K562 (cell line): Measurements from ENCODE around the gene CRYBB1. TPM values are rescaled to one million over a fixed set of nuclear protein-coding genes. Genes with fewer than 3 reads are reported as not detected.

Source experiments
- ADNP ChIP-seq: fragments of 200-800 bp; sonication (Bioruptor generic); IDR thresholded peaks from 2 replicates; pipeline ENCODE4 v1.6.1; 2016; ENCODE audit warnings: missing genetic modification characterization, missing compliant biosample characterization
- ASH1L ChIP-seq: fragments of 450-650 bp; IDR thresholded peaks from 2 replicates; pipeline ENCODE4 v1.6.1; 2018; ENCODE audit warnings: borderline replicate concordance, mild to moderate bottlenecking, low read depth; ENCODE audit not compliant: partially characterized antibody
- ETV5 ChIP-seq: sonication (generic); formaldehyde crosslinking; IDR thresholded peaks from 2 replicates; pipeline ENCODE4 v1.4.0; 2020; ENCODE audit warnings: low read depth, mild to moderate bottlenecking, missing genetic modification reagents
- FOXA1 ChIP-seq: fragments of 450-650 bp; IDR thresholded peaks from 2 replicates; pipeline ENCODE4 v1.6.1; 2016; ENCODE audit warnings: mild to moderate bottlenecking, borderline replicate concordance
- MAFF ChIP-seq: IDR thresholded peaks from 2 replicates; pipeline ENCODE4 v1.6.1; 2012; ENCODE audit warnings: low read length, improper control_type of control experiment
- MAFK ChIP-seq: IDR thresholded peaks from 2 replicates; pipeline ENCODE4 v1.6.1; 2011; ENCODE audit warnings: low read length, improper control_type of control experiment
- MECOM ChIP-seq: fragments of 250-450 bp; sonication (Bioruptor Pico); IDR thresholded peaks from 2 replicates; pipeline ENCODE4 v1.8.0; 2022; ENCODE audit warnings: inconsistent platforms
- NCOA1 ChIP-seq: fragments of 450-650 bp; IDR thresholded peaks from 2 replicates; pipeline ENCODE4 v1.6.1; 2016; ENCODE audit warnings: low read depth
- NFE2 ChIP-seq: IDR thresholded peaks from 2 replicates; pipeline ENCODE4 v1.6.1; 2014; ENCODE audit warnings: antibody characterized with exemption, low read depth
- NFE2L1 ChIP-seq: fragments of 450-650 bp; IDR thresholded peaks from 2 replicates; pipeline ENCODE4 v1.6.1; 2016; ENCODE audit warnings: missing genetic modification characterization, low read depth, mild to moderate bottlenecking, missing compliant biosample characterization, moderate library complexity, borderline replicate concordance
- NFIC ChIP-seq: fragments of 450-650 bp; IDR thresholded peaks from 2 replicates; pipeline ENCODE4 v1.6.1; 2017; ENCODE audit warnings: mild to moderate bottlenecking, inconsistent platforms
- RAD51 ChIP-seq: fragments of 450-650 bp; IDR thresholded peaks from 2 replicates; pipeline ENCODE4 v1.7.1; 2016; ENCODE audit warnings: low read depth, mild to moderate bottlenecking, borderline replicate concordance
- SIN3B ChIP-seq: fragments of 450-650 bp; IDR thresholded peaks from 2 replicates; pipeline ENCODE4 v1.6.1; 2017; ENCODE audit warnings: low read depth, mild to moderate bottlenecking, moderate library complexity
- SMARCA4 ChIP-seq: fragments of 450-650 bp; IDR thresholded peaks from 2 replicates; pipeline ENCODE4 v1.6.1; 2016
- TBL1XR1 ChIP-seq, 2 experiments: IDR thresholded peaks; 2 replicates each; pipeline ENCODE4 v1.6.1; 2012; ENCODE audit warnings: improper control_type of control experiment in 2 of 2, low read length in 2 of 2, mild to moderate bottlenecking in 1 of 2
- ZNF253 ChIP-seq: fragments of 250-450 bp; sonication (Bioruptor Pico); conservative IDR thresholded peaks from 2 replicates; pipeline ENCODE4 v1.6.1; 2021; ENCODE audit warnings: mild to moderate bottlenecking
- ZNF263 ChIP-seq: sonication (generic); formaldehyde crosslinking; IDR thresholded peaks from 2 replicates; pipeline ENCODE4 v1.8.0; 2022; ENCODE audit warnings: mild to moderate bottlenecking, missing genetic modification reagents, borderline replicate concordance
- ZNF444 ChIP-seq: fragments of 250-450 bp; sonication (Bioruptor Pico); IDR thresholded peaks from 2 replicates; pipeline ENCODE4 v1.4.0; 2020; ENCODE audit warnings: mild to moderate bottlenecking, moderate library complexity
- polyA plus RNA-seq, 8 experiments: library from polyadenylated mRNA; depleted of rRNA in 4 of 8; stranded (reverse) in 5 of 8; unstranded in 3 of 8; fragments of >200 nt; fragmentation: Nextera tagmentation in 2 of 8; fragmentation: Illumina TruSeq in 1 of 8; extraction: Ambion mirVana in 2 of 8; extraction: Trizol in 1 of 8; gene quantifications; 2 replicates each; pipeline versions ENCODE4 v1.2.1 to v1.2.3, GENCODE V29; 2011 to 2014; ENCODE audit warnings: inconsistent platforms in 1 of 8, missing spikeins in 1 of 8
- total RNA-seq, 7 experiments: library from RNA; depleted of rRNA in 6 of 7; stranded (reverse); fragments of >200 nt in 6 of 7; fragmentation: Illumina TruSeq in 2 of 7; extraction: Trizol in 2 of 7; gene quantifications; 2 replicates each; pipeline versions ENCODE4 v1.2.1 to v1.2.3, GENCODE V29; 2011 to 2021; ENCODE audit warnings: low replicate concordance in 1 of 7
- TF ChIP-seq, protein P1 (sequence below): fragments of 450-650 bp; IDR thresholded peaks from 2 replicates; pipeline ENCODE4 v1.6.1; 2016; ENCODE audit warnings: mild to moderate bottlenecking
- TF ChIP-seq, protein P2 (sequence below): fragments of 450-650 bp; formaldehyde crosslinking; conservative IDR thresholded peaks from 2 replicates; pipeline ENCODE4 v1.4.0; 2022; ENCODE audit warnings: mild to moderate bottlenecking, missing genetic modification characterization
- TF ChIP-seq, protein P3 (sequence below): fragments of 450-650 bp; IDR thresholded peaks from 2 replicates; pipeline ENCODE4 v1.6.1; 2016
- TF ChIP-seq, protein P4 (sequence below): fragments of 200-800 bp; sonication (Bioruptor generic); IDR thresholded peaks from 2 replicates; pipeline ENCODE4 v1.6.1; 2017; ENCODE audit warnings: missing genetic modification characterization, missing compliant biosample characterization
- TF ChIP-seq, protein P5 (sequence below): fragments of 250-450 bp; sonication (Bioruptor Pico); IDR thresholded peaks from 2 replicates; pipeline ENCODE4 v1.8.0; 2021; ENCODE audit warnings: moderate library complexity, mild to moderate bottlenecking, inconsistent platforms

Gene CRYBB1
- total and polyA plus RNA-seq, 9 of the 15 experiments (the other 6 are each of a cell fraction or from before 2014, with no cell fraction given): 0.16 to 0.45 (median 0.33) TPM; not detected in 2

DNA sequence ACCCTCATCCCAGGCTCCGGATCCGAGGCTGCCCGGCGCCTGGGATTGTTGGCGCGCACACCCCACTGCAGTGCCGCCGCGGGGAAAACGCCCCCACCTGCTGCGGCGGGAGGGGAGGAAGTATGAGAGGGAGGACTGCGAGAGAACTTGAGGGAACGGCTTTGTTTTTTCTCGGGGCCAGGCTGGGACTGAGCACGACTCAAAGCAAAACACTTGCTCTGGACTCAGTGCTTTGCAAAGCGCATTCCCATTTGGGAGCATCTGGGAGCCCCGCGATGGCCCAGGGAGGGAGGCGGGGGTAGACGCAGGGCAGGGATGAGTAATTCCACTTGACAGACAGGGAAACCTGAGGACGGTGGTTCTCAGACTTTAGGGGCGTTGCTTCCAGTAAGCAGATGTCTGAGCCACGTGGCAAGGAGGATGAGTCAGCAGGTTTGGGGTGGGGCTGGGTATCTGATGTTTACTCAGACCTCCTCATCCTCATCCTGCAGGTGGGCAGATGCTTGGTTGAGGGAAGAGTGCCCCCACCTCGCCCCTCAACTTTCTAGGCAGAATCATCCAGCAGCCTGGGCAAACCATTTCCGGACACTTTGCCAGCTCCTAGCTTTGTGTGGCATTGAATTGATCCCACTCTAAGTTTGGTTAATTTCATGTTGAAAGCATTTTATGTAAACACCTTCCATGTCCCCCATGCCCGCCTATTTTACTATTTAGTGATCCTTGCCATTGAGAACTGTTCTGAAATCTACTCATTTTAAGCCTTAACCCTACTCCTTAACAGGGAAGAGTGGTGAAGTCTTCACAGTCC is 41.0 kb upstream of the CRYBB1 start (continued):
- TF ChIP-seq, protein P1, sequence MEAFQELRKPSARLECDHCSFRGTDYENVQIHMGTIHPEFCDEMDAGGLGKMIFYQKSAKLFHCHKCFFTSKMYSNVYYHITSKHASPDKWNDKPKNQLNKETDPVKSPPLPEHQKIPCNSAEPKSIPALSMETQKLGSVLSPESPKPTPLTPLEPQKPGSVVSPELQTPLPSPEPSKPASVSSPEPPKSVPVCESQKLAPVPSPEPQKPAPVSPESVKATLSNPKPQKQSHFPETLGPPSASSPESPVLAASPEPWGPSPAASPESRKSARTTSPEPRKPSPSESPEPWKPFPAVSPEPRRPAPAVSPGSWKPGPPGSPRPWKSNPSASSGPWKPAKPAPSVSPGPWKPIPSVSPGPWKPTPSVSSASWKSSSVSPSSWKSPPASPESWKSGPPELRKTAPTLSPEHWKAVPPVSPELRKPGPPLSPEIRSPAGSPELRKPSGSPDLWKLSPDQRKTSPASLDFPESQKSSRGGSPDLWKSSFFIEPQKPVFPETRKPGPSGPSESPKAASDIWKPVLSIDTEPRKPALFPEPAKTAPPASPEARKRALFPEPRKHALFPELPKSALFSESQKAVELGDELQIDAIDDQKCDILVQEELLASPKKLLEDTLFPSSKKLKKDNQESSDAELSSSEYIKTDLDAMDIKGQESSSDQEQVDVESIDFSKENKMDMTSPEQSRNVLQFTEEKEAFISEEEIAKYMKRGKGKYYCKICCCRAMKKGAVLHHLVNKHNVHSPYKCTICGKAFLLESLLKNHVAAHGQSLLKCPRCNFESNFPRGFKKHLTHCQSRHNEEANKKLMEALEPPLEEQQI: no peak
- TF ChIP-seq, protein P2, sequence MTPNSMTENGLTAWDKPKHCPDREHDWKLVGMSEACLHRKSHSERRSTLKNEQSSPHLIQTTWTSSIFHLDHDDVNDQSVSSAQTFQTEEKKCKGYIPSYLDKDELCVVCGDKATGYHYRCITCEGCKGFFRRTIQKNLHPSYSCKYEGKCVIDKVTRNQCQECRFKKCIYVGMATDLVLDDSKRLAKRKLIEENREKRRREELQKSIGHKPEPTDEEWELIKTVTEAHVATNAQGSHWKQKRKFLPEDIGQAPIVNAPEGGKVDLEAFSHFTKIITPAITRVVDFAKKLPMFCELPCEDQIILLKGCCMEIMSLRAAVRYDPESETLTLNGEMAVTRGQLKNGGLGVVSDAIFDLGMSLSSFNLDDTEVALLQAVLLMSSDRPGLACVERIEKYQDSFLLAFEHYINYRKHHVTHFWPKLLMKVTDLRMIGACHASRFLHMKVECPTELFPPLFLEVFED: no peak
- peak; percentile 95 for TF ChIP-seq MECOM
- TF ChIP-seq ASH1L: no peak
- peak; percentile 98 for TF ChIP-seq NFE2
- TF ChIP-seq NCOA1: 0 out of 2 replicates have a peak, but pooled peaks have one; percentile 30
- TF ChIP-seq NFE2L1 (tag): peak; percentile 93
- peak; percentile 78 for TF ChIP-seq RAD51
- peak; percentile 98 for TF ChIP-seq MAFF
- no peak for TF ChIP-seq ETV5 (CRISPR knock-in tag)
- TF ChIP-seq SMARCA4: peak; percentile 74; the same call in 1 of the 2 replicates
- TF ChIP-seq, protein P3, sequence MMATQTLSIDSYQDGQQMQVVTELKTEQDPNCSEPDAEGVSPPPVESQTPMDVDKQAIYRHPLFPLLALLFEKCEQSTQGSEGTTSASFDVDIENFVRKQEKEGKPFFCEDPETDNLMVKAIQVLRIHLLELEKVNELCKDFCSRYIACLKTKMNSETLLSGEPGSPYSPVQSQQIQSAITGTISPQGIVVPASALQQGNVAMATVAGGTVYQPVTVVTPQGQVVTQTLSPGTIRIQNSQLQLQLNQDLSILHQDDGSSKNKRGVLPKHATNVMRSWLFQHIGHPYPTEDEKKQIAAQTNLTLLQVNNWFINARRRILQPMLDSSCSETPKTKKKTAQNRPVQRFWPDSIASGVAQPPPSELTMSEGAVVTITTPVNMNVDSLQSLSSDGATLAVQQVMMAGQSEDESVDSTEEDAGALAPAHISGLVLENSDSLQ: peak; percentile 97
- no peak; a peak in 1 of 4 replicates for TF ChIP-seq TBL1XR1 (IDR thresholded peaks at IDR 0.05; ENCODE audit: low read length in 2 of 2)
- no peak for TF ChIP-seq ADNP (tag)
- no peak for TF ChIP-seq SIN3B
- TF ChIP-seq MAFK: peak; percentile 96
- TF ChIP-seq FOXA1: peak; percentile 31; the same call in 1 of the 2 replicates
- TF ChIP-seq NFIC: 0 out of 2 replicates have a peak, but pooled peaks have one; percentile 41
- peak; percentile 84 for TF ChIP-seq ZNF263 (CRISPR knock-in tag)
- TF ChIP-seq ZNF253 (CRISPR knock-in tag): no peak
- TF ChIP-seq, protein P4, sequence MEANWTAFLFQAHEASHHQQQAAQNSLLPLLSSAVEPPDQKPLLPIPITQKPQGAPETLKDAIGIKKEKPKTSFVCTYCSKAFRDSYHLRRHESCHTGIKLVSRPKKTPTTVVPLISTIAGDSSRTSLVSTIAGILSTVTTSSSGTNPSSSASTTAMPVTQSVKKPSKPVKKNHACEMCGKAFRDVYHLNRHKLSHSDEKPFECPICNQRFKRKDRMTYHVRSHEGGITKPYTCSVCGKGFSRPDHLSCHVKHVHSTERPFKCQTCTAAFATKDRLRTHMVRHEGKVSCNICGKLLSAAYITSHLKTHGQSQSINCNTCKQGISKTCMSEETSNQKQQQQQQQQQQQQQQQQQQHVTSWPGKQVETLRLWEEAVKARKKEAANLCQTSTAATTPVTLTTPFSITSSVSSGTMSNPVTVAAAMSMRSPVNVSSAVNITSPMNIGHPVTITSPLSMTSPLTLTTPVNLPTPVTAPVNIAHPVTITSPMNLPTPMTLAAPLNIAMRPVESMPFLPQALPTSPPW (CRISPR knock-in tag): peak; percentile 68
- no peak for TF ChIP-seq ZNF444 (CRISPR knock-in tag)
- TF ChIP-seq, protein P5, sequence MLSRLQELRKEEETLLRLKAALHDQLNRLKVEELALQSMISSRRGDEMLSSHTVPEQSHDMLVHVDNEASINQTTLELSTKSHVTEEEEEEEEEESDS: no peak
